Hepatocyte (in vitro differentiated cells): ENCODE data around the gene NAV3.

Source experiments
- EZH2phosphoT487 ChIP-seq: fragments of 200-600 bp; sonication (generic); IDR thresholded peaks from one replicate; pipeline ENCODE4 v1.6.1; 2018; ENCODE audit warnings: antibody characterized with exemption, mild to moderate bottlenecking, low read depth, moderate library complexity; ENCODE audit not compliant: unreplicated experiment, severe bottlenecking
- TF ChIP-seq, protein P1 (sequence below): fragments of 200-600 bp; sonication (generic); IDR thresholded peaks from 2 replicates; pipeline ENCODE4 v1.5.1; 2016; ENCODE audit warnings: antibody characterized with exemption, mild to moderate bottlenecking; ENCODE audit not compliant: poor library complexity

DNA sequence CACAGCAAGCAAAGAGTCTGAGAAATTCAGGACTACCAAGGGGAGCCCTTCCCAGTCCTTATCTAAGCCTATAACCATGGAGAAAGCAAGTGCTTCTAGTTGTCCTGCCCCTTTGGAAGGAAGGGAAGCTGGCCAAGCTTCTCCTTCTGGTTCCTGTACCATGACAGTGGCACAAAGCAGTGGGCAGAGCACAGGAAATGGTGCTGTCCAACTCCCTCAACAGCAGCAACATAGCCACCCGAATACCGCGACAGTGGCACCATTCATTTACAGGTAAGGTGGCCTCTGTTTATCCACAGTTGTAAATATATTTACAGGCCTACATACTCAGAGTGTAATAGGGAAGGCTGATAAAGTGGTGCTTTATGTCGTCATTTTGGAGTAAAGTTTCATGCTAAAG, 176.5 kb downstream of the NAV3 start:
- TF ChIP-seq, protein P1, sequence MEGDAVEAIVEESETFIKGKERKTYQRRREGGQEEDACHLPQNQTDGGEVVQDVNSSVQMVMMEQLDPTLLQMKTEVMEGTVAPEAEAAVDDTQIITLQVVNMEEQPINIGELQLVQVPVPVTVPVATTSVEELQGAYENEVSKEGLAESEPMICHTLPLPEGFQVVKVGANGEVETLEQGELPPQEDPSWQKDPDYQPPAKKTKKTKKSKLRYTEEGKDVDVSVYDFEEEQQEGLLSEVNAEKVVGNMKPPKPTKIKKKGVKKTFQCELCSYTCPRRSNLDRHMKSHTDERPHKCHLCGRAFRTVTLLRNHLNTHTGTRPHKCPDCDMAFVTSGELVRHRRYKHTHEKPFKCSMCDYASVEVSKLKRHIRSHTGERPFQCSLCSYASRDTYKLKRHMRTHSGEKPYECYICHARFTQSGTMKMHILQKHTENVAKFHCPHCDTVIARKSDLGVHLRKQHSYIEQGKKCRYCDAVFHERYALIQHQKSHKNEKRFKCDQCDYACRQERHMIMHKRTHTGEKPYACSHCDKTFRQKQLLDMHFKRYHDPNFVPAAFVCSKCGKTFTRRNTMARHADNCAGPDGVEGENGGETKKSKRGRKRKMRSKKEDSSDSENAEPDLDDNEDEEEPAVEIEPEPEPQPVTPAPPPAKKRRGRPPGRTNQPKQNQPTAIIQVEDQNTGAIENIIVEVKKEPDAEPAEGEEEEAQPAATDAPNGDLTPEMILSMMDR, result no peak
- TF ChIP-seq EZH2phosphoT487, result no peak
